ENCODE results near the gene FRRS1.

GRCh38 chr1:99705385-99705784 lies 61.0 kb downstream of the FRRS1 start:
- no peak for TF ChIP-seq CTCF (conservative IDR thresholded peaks at IDR 0.05; ENCODE audit: low read depth in 2 of 2)
- TF ChIP-seq EZH2 (IDR thresholded peaks at IDR 0.05; ENCODE audit: low read depth, unreplicated experiment): no peak
- TF ChIP-seq CREB1 (CRISPR knock-in tag; IDR thresholded peaks at IDR 0.05; ENCODE audit: low read depth): no peak
- no peak for TF ChIP-seq POLR2AphosphoS5 (IDR thresholded peaks at IDR 0.05; ENCODE audit: low read depth)
- TF ChIP-seq REST (IDR thresholded peaks at IDR 0.05; ENCODE audit: unreplicated experiment): no peak
